ENCODE measurements around the gene BRMS1L. TPM values are rescaled to one million over a fixed set of nuclear protein-coding genes. Genes with fewer than 3 reads are reported as not detected.

Gene BRMS1L
- total and polyA plus RNA-seq, 10 of the 15 experiments (the other 5 are each of a cell fraction or from before 2014, with no cell fraction given), result 5.3 to 26.7 (median 8.3) TPM

DNA sequence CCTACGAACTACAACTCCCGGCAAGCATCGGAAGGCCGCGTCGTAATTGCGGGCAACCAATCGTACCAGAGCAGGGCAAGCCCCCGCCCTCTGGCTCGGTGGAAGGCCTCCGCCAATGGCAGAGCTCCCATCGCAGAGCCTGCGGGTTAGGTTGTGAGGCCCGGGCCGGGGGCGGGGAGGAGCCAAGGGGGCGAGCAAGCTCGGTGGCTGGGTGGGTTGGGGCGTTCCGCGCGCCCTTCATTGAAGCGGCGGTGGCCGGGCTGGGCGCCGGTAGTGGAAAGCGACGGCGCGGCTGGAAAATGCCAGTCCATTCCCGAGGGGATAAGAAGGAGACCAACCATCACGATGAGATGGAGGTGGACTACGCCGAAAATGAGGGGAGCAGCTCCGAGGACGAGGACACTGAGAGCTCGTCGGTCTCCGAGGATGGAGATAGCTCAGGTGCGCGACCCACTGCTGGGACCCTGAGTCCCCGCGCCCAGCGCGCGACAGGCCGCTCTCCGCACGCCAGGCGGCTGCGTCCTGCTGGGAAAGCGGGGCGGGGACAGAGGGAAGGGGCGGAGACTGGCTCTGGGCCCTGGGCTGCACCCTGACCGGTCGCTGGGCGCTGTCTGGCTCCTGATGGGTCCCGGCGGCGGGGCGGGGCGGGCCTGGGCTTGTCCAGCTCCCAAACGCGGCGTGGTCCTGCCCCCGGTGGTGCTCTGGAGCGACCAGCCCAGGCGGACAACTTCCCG, at the start of gene BRMS1L (continued):
- TF ChIP-seq, protein P1, sequence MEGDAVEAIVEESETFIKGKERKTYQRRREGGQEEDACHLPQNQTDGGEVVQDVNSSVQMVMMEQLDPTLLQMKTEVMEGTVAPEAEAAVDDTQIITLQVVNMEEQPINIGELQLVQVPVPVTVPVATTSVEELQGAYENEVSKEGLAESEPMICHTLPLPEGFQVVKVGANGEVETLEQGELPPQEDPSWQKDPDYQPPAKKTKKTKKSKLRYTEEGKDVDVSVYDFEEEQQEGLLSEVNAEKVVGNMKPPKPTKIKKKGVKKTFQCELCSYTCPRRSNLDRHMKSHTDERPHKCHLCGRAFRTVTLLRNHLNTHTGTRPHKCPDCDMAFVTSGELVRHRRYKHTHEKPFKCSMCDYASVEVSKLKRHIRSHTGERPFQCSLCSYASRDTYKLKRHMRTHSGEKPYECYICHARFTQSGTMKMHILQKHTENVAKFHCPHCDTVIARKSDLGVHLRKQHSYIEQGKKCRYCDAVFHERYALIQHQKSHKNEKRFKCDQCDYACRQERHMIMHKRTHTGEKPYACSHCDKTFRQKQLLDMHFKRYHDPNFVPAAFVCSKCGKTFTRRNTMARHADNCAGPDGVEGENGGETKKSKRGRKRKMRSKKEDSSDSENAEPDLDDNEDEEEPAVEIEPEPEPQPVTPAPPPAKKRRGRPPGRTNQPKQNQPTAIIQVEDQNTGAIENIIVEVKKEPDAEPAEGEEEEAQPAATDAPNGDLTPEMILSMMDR (IDR thresholded peaks at IDR 0.05 in 2 of 3, conservative IDR thresholded peaks at IDR 0.05 in 1 of 3; ENCODE audit: control insufficient read depth in 2 of 3, extremely low read depth in 1 of 3, insufficient read depth in 1 of 3, low read depth in 3 of 3, low read length in 3 of 3), result no peak
- TF ChIP-seq, protein P2, sequence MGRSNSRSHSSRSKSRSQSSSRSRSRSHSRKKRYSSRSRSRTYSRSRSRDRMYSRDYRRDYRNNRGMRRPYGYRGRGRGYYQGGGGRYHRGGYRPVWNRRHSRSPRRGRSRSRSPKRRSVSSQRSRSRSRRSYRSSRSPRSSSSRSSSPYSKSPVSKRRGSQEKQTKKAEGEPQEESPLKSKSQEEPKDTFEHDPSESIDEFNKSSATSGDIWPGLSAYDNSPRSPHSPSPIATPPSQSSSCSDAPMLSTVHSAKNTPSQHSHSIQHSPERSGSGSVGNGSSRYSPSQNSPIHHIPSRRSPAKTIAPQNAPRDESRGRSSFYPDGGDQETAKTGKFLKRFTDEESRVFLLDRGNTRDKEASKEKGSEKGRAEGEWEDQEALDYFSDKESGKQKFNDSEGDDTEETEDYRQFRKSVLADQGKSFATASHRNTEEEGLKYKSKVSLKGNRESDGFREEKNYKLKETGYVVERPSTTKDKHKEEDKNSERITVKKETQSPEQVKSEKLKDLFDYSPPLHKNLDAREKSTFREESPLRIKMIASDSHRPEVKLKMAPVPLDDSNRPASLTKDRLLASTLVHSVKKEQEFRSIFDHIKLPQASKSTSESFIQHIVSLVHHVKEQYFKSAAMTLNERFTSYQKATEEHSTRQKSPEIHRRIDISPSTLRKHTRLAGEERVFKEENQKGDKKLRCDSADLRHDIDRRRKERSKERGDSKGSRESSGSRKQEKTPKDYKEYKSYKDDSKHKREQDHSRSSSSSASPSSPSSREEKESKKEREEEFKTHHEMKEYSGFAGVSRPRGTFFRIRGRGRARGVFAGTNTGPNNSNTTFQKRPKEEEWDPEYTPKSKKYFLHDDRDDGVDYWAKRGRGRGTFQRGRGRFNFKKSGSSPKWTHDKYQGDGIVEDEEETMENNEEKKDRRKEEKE (IDR thresholded peaks at IDR 0.05), result no peak
- TF ChIP-seq, protein P3, sequence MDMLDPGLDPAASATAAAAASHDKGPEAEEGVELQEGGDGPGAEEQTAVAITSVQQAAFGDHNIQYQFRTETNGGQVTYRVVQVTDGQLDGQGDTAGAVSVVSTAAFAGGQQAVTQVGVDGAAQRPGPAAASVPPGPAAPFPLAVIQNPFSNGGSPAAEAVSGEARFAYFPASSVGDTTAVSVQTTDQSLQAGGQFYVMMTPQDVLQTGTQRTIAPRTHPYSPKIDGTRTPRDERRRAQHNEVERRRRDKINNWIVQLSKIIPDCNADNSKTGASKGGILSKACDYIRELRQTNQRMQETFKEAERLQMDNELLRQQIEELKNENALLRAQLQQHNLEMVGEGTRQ (IDR thresholded peaks at IDR 0.05; ENCODE audit: borderline replicate concordance, low read depth, low read length), result no peak
- 0 out of 2 replicates have a peak, but pooled peaks have one; percentile 20 for TF ChIP-seq ATF7 (IDR thresholded peaks at IDR 0.05; ENCODE audit: low read depth)
- TF ChIP-seq ETV6 (conservative IDR thresholded peaks at IDR 0.05 in 1 of 2, IDR thresholded peaks at IDR 0.05 in 1 of 2; ENCODE audit: borderline replicate concordance in 1 of 2, low read depth in 1 of 2), result no peak
- no peak for TF ChIP-seq IRF4 (IDR thresholded peaks at IDR 0.05; ENCODE audit: low read depth, low read length)
- TF ChIP-seq, protein P4, sequence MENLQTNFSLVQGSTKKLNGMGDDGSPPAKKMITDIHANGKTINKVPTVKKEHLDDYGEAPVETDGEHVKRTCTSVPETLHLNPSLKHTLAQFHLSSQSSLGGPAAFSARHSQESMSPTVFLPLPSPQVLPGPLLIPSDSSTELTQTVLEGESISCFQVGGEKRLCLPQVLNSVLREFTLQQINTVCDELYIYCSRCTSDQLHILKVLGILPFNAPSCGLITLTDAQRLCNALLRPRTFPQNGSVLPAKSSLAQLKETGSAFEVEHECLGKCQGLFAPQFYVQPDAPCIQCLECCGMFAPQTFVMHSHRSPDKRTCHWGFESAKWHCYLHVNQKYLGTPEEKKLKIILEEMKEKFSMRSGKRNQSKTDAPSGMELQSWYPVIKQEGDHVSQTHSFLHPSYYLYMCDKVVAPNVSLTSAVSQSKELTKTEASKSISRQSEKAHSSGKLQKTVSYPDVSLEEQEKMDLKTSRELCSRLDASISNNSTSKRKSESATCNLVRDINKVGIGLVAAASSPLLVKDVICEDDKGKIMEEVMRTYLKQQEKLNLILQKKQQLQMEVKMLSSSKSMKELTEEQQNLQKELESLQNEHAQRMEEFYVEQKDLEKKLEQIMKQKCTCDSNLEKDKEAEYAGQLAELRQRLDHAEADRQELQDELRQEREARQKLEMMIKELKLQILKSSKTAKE (IDR thresholded peaks at IDR 0.05; ENCODE audit: low read depth, poor library complexity, severe bottlenecking), result no peak
- peak; percentile 93 for TF ChIP-seq SIX5 (IDR thresholded peaks at IDR 0.05; ENCODE audit: low read depth, low read length, severe bottlenecking)
- peak; percentile 89 for TF ChIP-seq IKZF1 (conservative IDR thresholded peaks at IDR 0.05)
- no peak for TF ChIP-seq MTA2 (IDR thresholded peaks at IDR 0.05; ENCODE audit: low read depth)
- TF ChIP-seq NR2F1 (conservative IDR thresholded peaks at IDR 0.05), result 0 out of 2 replicates have a peak, but pooled peaks have one; percentile 20
- peak; percentile 9 for TF ChIP-seq YY1 (IDR thresholded peaks at IDR 0.05; ENCODE audit: low read depth, low read length)
- peak; percentile 62; the same call in 1 of the 2 replicates for TF ChIP-seq BACH1 (IDR thresholded peaks at IDR 0.05; ENCODE audit: borderline replicate concordance)
- TF ChIP-seq, protein P5, sequence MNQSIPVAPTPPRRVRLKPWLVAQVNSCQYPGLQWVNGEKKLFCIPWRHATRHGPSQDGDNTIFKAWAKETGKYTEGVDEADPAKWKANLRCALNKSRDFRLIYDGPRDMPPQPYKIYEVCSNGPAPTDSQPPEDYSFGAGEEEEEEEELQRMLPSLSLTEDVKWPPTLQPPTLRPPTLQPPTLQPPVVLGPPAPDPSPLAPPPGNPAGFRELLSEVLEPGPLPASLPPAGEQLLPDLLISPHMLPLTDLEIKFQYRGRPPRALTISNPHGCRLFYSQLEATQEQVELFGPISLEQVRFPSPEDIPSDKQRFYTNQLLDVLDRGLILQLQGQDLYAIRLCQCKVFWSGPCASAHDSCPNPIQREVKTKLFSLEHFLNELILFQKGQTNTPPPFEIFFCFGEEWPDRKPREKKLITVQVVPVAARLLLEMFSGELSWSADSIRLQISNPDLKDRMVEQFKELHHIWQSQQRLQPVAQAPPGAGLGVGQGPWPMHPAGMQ (IDR thresholded peaks at IDR 0.05; ENCODE audit: borderline replicate concordance), result no peak
- no peak for TF ChIP-seq ZNF207 (IDR thresholded peaks at IDR 0.05; ENCODE audit: borderline replicate concordance)
- no peak for TF ChIP-seq CBX3 (IDR thresholded peaks at IDR 0.05; ENCODE audit: borderline replicate concordance, low read depth)
- TF ChIP-seq ZNF217 (IDR thresholded peaks at IDR 0.05), result no peak
- TF ChIP-seq, protein P6, sequence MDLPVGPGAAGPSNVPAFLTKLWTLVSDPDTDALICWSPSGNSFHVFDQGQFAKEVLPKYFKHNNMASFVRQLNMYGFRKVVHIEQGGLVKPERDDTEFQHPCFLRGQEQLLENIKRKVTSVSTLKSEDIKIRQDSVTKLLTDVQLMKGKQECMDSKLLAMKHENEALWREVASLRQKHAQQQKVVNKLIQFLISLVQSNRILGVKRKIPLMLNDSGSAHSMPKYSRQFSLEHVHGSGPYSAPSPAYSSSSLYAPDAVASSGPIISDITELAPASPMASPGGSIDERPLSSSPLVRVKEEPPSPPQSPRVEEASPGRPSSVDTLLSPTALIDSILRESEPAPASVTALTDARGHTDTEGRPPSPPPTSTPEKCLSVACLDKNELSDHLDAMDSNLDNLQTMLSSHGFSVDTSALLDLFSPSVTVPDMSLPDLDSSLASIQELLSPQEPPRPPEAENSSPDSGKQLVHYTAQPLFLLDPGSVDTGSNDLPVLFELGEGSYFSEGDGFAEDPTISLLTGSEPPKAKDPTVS (IDR thresholded peaks at IDR 0.05; ENCODE audit: low read depth, low read length), result no peak
